Ishikawa (cell line): ENCODE results near the gene JARID2.

Source experiments
- CEBPB ChIP-seq: IDR thresholded peaks from 2 replicates; pipeline ENCODE4 v1.6.1; 2012
- CREB1 ChIP-seq: IDR thresholded peaks from 2 replicates; pipeline ENCODE4 v1.6.1; 2012; ENCODE audit warnings: low read depth
- EGR1 ChIP-seq: IDR thresholded peaks from 2 replicates; pipeline ENCODE4 v1.6.1; 2012
- EP300 ChIP-seq: IDR thresholded peaks from 2 replicates; pipeline ENCODE4 v1.6.1; 2012; ENCODE audit warnings: borderline replicate concordance
- FOXM1 ChIP-seq: IDR thresholded peaks from 2 replicates; pipeline ENCODE4 v1.6.1; 2012; ENCODE audit warnings: low read depth, borderline replicate concordance
- NFIC ChIP-seq: IDR thresholded peaks from 2 replicates; pipeline ENCODE4 v1.6.1; 2012
- RAD21 ChIP-seq: IDR thresholded peaks from 2 replicates; pipeline ENCODE4 v1.6.1; 2012; ENCODE audit warnings: low read depth
- TAF1 ChIP-seq: IDR thresholded peaks from 2 replicates; pipeline ENCODE4 v1.6.1; 2012; ENCODE audit warnings: low read depth, mild to moderate bottlenecking
- TCF12 ChIP-seq: IDR thresholded peaks from 2 replicates; pipeline ENCODE4 v1.6.1; 2012; ENCODE audit warnings: low read depth
- TEAD4 ChIP-seq: IDR thresholded peaks from 2 replicates; pipeline ENCODE4 v1.6.1; 2012
- YY1 ChIP-seq: IDR thresholded peaks from 2 replicates; pipeline ENCODE4 v1.6.1; 2012; ENCODE audit warnings: low read depth
- ZBTB7A ChIP-seq: IDR thresholded peaks from 2 replicates; pipeline ENCODE4 v1.6.1; 2012; ENCODE audit warnings: low read depth
- TF ChIP-seq, protein P1 (sequence below): IDR thresholded peaks from 2 replicates; pipeline ENCODE4 v1.6.1; 2012
- TF ChIP-seq, protein P2 (sequence below): IDR thresholded peaks from 2 replicates; pipeline ENCODE4 v1.6.1; 2012; ENCODE audit warnings: low read depth, mild to moderate bottlenecking
- TF ChIP-seq, protein P3 (sequence below): IDR thresholded peaks from 2 replicates; pipeline ENCODE4 v1.6.1; 2012

JARID2 gene

DNA sequence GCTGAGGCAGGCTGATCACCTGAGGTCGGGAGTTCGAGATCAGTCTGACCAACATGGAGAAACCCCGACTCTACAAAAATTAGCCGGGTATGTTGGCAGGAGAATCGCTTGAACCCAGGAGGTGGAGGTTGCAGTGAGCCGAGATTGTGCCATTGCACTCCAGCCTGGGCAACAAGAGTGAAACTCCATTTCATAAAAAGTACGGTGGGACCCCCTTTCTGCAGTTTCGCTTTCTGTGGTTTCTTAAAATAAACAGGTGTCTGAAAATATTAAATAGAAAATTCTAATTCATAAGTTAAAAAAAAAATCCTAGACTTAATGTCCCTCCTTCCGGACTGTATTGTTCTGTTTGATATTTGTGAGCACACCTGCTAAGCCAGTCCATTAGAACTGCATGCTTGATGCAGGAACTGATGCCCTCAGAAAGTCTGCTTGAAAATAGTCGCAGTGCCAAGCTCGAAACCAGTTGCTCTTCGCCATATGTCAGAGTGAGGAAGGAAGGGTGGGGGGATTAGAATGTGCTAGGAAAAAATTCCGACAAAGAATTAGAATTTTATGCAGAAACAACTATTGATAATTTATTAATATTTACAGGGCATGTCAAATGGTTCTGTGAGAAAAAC, 85.9 kb downstream of the JARID2 start:
- no peak for TF ChIP-seq ZBTB7A

DNA sequence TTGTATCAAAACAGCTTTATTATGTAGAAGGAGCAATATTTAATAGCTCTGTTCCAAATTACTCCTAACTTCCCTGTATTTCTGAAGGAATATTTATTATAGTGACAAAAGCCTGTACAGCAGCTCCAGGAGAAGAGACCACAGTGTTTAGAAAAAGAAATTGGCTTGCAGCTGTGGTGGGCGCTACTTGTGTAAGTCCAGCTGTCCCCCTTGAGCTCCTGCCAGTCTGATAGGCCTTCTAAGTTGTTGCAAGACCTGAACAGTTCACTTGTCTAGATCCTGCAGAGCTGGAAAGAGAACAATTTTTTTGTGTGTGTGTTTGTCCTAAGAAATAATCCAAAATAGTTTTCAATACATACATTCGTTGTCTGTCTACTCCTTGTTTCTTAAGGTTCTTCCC, 86.6 kb downstream of the JARID2 start:
- no peak for TF ChIP-seq CEBPB
- no peak for TF ChIP-seq FOXM1
- no peak for TF ChIP-seq ZBTB7A
- TF ChIP-seq, protein P1, sequence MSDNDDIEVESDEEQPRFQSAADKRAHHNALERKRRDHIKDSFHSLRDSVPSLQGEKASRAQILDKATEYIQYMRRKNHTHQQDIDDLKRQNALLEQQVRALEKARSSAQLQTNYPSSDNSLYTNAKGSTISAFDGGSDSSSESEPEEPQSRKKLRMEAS: no peak
- no peak for TF ChIP-seq TCF12
- no peak for TF ChIP-seq EGR1
- TF ChIP-seq TEAD4: no peak
- TF ChIP-seq NFIC: no peak
- TF ChIP-seq, protein P2, sequence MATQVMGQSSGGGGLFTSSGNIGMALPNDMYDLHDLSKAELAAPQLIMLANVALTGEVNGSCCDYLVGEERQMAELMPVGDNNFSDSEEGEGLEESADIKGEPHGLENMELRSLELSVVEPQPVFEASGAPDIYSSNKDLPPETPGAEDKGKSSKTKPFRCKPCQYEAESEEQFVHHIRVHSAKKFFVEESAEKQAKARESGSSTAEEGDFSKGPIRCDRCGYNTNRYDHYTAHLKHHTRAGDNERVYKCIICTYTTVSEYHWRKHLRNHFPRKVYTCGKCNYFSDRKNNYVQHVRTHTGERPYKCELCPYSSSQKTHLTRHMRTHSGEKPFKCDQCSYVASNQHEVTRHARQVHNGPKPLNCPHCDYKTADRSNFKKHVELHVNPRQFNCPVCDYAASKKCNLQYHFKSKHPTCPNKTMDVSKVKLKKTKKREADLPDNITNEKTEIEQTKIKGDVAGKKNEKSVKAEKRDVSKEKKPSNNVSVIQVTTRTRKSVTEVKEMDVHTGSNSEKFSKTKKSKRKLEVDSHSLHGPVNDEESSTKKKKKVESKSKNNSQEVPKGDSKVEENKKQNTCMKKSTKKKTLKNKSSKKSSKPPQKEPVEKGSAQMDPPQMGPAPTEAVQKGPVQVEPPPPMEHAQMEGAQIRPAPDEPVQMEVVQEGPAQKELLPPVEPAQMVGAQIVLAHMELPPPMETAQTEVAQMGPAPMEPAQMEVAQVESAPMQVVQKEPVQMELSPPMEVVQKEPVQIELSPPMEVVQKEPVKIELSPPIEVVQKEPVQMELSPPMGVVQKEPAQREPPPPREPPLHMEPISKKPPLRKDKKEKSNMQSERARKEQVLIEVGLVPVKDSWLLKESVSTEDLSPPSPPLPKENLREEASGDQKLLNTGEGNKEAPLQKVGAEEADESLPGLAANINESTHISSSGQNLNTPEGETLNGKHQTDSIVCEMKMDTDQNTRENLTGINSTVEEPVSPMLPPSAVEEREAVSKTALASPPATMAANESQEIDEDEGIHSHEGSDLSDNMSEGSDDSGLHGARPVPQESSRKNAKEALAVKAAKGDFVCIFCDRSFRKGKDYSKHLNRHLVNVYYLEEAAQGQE: no peak
- TF ChIP-seq CREB1: no peak
- no peak for TF ChIP-seq TAF1
- TF ChIP-seq EP300: no peak

DNA sequence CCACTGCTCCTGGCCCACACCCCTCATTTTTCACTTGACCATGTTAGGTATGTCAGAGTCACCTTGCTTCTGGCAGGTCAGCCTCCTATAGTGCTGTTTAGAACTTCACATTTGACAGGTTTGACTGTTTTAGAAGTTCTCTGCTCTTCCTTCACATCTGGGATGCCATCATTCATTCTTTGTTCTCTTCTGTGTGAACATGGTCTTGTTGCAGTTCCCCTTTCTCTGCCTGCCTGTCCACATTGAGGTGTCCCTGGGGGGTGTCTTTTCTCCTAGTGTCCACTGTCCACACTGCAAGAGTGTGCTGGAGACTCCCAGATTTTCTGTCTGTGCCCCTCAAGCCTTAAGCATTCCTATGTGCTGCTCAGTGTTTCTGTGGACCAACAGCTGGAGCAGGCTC, 89.5 kb downstream of the JARID2 start:
- TF ChIP-seq YY1 (no peak), CEBPB (no peak), TAF1 (no peak), TCF12 (no peak), EP300 (no peak), EGR1 (no peak), CREB1 (no peak), NFIC (no peak), ZBTB7A (no peak)
- TF ChIP-seq, protein P3, sequence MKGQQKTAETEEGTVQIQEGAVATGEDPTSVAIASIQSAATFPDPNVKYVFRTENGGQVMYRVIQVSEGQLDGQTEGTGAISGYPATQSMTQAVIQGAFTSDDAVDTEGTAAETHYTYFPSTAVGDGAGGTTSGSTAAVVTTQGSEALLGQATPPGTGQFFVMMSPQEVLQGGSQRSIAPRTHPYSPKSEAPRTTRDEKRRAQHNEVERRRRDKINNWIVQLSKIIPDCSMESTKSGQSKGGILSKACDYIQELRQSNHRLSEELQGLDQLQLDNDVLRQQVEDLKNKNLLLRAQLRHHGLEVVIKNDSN: no peak
- TF ChIP-seq, protein P1: no peak

DNA sequence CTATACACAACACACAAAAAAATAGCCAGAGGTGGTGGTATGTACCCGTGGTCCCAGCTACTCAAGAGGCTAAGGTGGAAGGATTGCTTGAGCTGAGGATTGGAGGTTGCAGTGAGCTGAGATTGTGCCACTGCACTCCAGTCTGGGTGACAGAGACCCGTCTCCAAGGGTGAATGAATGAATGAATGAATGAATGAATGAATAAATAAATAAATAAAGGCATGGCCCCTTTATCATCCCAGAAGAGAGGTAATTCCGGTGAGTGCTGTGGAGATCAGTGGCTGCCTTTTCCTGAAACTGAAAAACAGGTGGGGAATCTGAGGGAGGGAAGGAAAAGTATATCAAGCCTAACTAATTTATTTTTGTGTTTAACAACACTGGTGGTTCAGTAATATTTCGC, 90.0 kb downstream of the JARID2 start:
- TF ChIP-seq YY1 (no peak), CREB1 (no peak), TEAD4 (no peak), NFIC (no peak), ZBTB7A (no peak), TAF1 (no peak), TCF12 (no peak), CEBPB (no peak), EGR1 (no peak), FOXM1 (no peak)
- TF ChIP-seq, protein P2: no peak
- TF ChIP-seq, protein P1: no peak

DNA sequence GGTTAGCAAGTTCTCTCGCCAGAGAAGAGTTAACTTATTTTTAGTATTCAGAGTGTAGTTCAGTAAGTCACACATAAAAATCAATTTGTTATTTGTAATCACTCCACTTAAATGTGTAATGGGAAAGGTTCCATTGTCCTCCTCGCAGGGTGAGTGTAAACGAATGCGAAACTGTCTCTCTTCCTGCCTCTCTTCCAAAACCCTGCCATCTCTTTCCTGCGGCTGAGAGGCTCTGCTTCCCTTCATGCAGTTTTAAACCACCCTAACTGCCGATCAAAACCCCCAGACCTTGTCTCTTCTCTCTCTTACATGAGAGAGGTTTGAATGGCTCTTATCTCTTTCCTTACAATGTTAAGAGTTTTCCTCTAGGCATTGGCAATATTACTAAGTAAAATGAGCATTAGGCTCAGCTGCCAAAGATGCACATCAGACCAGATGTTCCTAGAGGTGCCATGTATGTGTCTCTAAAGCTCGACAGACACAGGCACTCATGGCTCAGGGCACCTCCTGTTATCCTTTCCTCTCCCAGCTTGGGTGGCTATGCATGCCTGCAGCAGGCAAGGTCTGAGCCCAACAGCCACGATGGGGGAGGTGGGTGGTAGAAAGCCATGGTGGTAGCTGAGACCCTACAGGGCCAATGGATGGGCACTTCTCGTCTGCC, 91.2 kb downstream of the JARID2 start:
- TF ChIP-seq TCF12: no peak
- TF ChIP-seq EGR1: no peak
- TF ChIP-seq TAF1: no peak
- no peak for TF ChIP-seq TEAD4
- no peak for TF ChIP-seq ZBTB7A
- no peak for TF ChIP-seq NFIC
- no peak for TF ChIP-seq CREB1
- TF ChIP-seq FOXM1: no peak
- TF ChIP-seq EP300: no peak
- TF ChIP-seq, protein P1: no peak
- TF ChIP-seq YY1: no peak
- no peak for TF ChIP-seq CEBPB
- TF ChIP-seq, protein P3: no peak
- TF ChIP-seq, protein P2: no peak
- no peak for TF ChIP-seq RAD21
